Measurements from ENCODE around the gene CACHD1.
A peak's percentile ranks its signal among the peaks of the same experiment; 100 is the strongest.

CACHD1 gene

GRCh38 chr1:64466033-64466432, 3.9 kb upstream of the CACHD1 start:
- Histone ChIP-seq H2AFZ (ENCODE audit: low read depth, low read length) (no peak overlapping the region), H2BK5ac (ENCODE audit: low read depth, low read length, poor library complexity, severe bottlenecking) (no peak overlapping the region), H3K4me2 (ENCODE audit: low read length, poor library complexity, severe bottlenecking) (no peak overlapping the region), H2BK12ac (ENCODE audit: low read length in 2 of 2) (no peak overlapping the region), H4K8ac (ENCODE audit: low read length) (no peak overlapping the region), H3K27me3 (ENCODE audit: control insufficient read depth in 1 of 2, insufficient read depth in 1 of 2, low read length in 2 of 2) (peaks cover 10 to 12% of the 10 kb centered on the region in 2 experiments), H3K79me1 (replicated peaks; ENCODE audit: low read length, poor library complexity, severe bottlenecking) (peaks cover 4% of the 10 kb centered on the region), H3K23ac (ENCODE audit: low read length in 2 of 2) (no peak overlapping the region), H3K9me3 (ENCODE audit: control insufficient read depth, low read length) (no peaks in the 10 kb centered on the region), H3K36me3 (ENCODE audit: control insufficient read depth in 1 of 2, insufficient read depth in 2 of 2, low read depth in 1 of 2, low read length in 2 of 2) (no peaks in the 10 kb centered on the region), H3K27ac (ENCODE audit: low read length, poor library complexity, severe bottlenecking) (no peak overlapping the region), H3K9ac (ENCODE audit: low read length) (no peak overlapping the region), H3K14ac (ENCODE audit: low read length in 2 of 2) (no peak overlapping the region), H3K4ac (ENCODE audit: low read depth in 1 of 2, low read length in 2 of 2) (no peak overlapping the region), H3K4me1 (ENCODE audit: control insufficient read depth, insufficient read depth, low read depth, low read length) (peaks cover 8% of the 10 kb centered on the region), H2BK15ac (ENCODE audit: low read depth, poor library complexity, severe bottlenecking) (no peak overlapping the region), H2AK5ac (ENCODE audit: low read length, severe bottlenecking) (no peak overlapping the region), H3K4me3 (ENCODE audit: insufficient read depth in 1 of 2, low read depth in 1 of 2, low read length in 2 of 2) (no peak overlapping the region), H2BK120ac (ENCODE audit: low read depth, low read length) (no peak overlapping the region), H3K18ac (ENCODE audit: low read depth in 1 of 2, low read length in 2 of 2) (no peak overlapping the region), H4K91ac (ENCODE audit: low read length) (no peak overlapping the region)
- DNase-seq = no peak
- 96% methylated on average over 4 of the region's 7 CpGs for WGBS

DNA sequence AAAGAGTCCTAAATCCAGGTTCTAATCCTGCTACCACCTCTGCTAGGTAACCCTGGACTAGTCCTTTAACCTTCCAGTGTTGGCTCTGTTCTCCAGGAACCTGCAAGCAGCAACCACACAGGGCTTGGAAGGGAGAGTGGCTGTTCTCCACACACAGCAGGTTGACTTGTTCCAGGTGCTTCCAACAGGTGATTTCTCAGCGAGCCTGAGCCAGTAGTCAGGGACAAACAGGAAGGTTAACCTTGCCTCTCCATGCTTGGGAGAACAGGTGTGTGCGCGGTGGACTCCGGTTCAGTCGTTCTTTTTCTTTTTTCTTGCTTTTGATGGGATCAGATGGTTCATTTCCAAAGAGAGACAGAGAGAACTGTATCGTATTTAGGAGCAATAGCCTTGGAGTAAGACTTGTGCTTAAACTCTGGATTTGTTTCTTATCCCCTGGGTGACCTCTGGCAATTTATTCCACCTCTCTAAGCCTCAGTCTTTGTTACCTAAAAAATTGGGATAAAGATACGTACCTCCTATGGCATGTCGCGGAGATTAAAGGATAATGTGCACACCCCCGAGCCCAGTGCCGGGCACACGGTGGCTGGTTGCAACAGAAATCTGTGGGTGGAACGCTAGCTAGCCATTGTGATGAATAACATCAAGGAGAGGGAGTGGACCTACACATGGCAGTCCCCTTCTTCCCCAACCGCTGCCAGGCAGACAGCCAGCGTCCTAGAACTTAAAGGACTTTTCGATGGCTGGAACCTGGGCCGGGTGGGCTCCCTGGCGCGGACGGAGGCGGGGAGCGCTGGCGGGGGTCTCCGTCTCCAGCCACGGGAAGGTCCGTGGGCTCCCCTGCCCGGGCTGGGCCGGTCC, 583 bp upstream of the CACHD1 start:
- Histone ChIP-seq H3K4me1 (ENCODE audit: control insufficient read depth, insufficient read depth, low read depth, low read length) (peaks cover 12% of the 10 kb centered on the region), H4K8ac (ENCODE audit: low read length) (peak overlapping the region; percentile 82), H3K23ac (ENCODE audit: low read length in 2 of 2) (no peak overlapping the region), H2AFZ (ENCODE audit: low read depth, low read length) (peak overlapping the region; percentile 68), H3K27me3 (ENCODE audit: control insufficient read depth in 1 of 2, insufficient read depth in 1 of 2, low read length in 2 of 2) (peaks cover 10 to 12% of the 10 kb centered on the region in 2 experiments), H3K4me3 (ENCODE audit: insufficient read depth in 1 of 2, low read depth in 1 of 2, low read length in 2 of 2) (peak overlapping the region; percentile 76 to 93), H3K27ac (ENCODE audit: low read length, poor library complexity, severe bottlenecking) (no peak overlapping the region), H4K91ac (ENCODE audit: low read length) (no peak overlapping the region), H3K4me2 (ENCODE audit: low read length, poor library complexity, severe bottlenecking) (peak overlapping the region; percentile 99), H3K9me3 (ENCODE audit: control insufficient read depth, low read length) (no peaks in the 10 kb centered on the region), H3K9ac (ENCODE audit: low read length) (peak overlapping the region; percentile 84), H2BK15ac (ENCODE audit: low read depth, poor library complexity, severe bottlenecking) (peak overlapping the region; percentile 45), H3K14ac (ENCODE audit: low read length in 2 of 2) (peak overlapping the region in 1 of 2 experiments; percentile 26), H3K79me1 (replicated peaks; ENCODE audit: low read length, poor library complexity, severe bottlenecking) (peaks cover 23% of the 10 kb centered on the region), H2BK120ac (ENCODE audit: low read depth, low read length) (no peak overlapping the region), H3K4ac (ENCODE audit: low read depth in 1 of 2, low read length in 2 of 2) (peak overlapping the region in 1 of 2 experiments; percentile 19), H3K36me3 (ENCODE audit: control insufficient read depth in 1 of 2, insufficient read depth in 2 of 2, low read depth in 1 of 2, low read length in 2 of 2) (no peaks in the 10 kb centered on the region), H3K18ac (ENCODE audit: low read depth in 1 of 2, low read length in 2 of 2) (peak overlapping the region; percentile 44 to 63), H2BK5ac (ENCODE audit: low read depth, low read length, poor library complexity, severe bottlenecking) (no peak overlapping the region), H2BK12ac (ENCODE audit: low read length in 2 of 2) (peak overlapping the region in 1 of 2 experiments; percentile 19), H2AK5ac (ENCODE audit: low read length, severe bottlenecking) (no peak overlapping the region)
- no peak for DNase-seq
- WGBS = 10% methylated on average over 19 of the region's 28 CpGs

DNA sequence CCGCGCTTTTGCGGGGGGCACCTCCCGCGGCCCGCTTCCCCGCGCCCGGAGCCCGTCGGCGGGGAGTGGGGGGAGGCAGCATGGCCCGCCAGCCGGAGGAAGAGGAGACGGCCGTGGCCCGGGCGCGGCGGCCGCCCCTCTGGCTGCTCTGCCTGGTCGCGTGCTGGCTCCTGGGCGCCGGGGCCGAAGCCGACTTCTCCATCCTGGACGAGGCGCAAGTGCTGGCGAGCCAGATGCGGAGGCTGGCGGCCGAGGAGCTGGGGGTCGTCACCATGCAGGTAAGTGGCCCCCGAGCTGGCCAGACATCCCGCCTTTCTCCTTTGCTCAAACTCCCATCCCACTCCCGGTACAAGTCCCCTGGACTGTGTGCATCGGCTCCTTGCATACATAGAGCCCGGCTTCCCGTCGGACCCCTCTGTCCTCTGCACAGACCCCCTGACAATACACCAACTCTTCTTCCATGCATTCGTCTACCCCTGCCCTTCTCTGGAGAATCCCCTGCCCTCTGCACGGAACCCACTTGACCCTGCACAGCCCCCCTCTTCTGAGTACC, 812 bp downstream of the CACHD1 start:
- Histone ChIP-seq H3K9ac (ENCODE audit: low read length) (peak overlapping the region; percentile 84), H4K8ac (ENCODE audit: low read length) (peak overlapping the region; percentile 20), H3K23ac (ENCODE audit: low read length in 2 of 2) (peak overlapping the region; percentile 42 to 99), H2BK5ac (ENCODE audit: low read depth, low read length, poor library complexity, severe bottlenecking) (no peak overlapping the region), H3K4me2 (ENCODE audit: low read length, poor library complexity, severe bottlenecking) (peak overlapping the region; percentile 99), H2AK5ac (ENCODE audit: low read length, severe bottlenecking) (no peak overlapping the region), H3K14ac (ENCODE audit: low read length in 2 of 2) (peak overlapping the region; percentile 49 to 71), H4K91ac (ENCODE audit: low read length) (no peak overlapping the region), H3K4me1 (ENCODE audit: control insufficient read depth, insufficient read depth, low read depth, low read length) (peaks cover 15% of the 10 kb centered on the region), H3K4ac (ENCODE audit: low read depth in 1 of 2, low read length in 2 of 2) (peak overlapping the region in 1 of 2 experiments; percentile 49), H2AFZ (ENCODE audit: low read depth, low read length) (peak overlapping the region; percentile 82), H3K79me1 (replicated peaks; ENCODE audit: low read length, poor library complexity, severe bottlenecking) (peaks cover 24% of the 10 kb centered on the region), H3K9me3 (ENCODE audit: control insufficient read depth, low read length) (no peaks in the 10 kb centered on the region), H2BK120ac (ENCODE audit: low read depth, low read length) (peak overlapping the region; percentile 15), H2BK12ac (ENCODE audit: low read length in 2 of 2) (no peak overlapping the region), H3K18ac (ENCODE audit: low read depth in 1 of 2, low read length in 2 of 2) (peak overlapping the region in 1 of 2 experiments; percentile 62), H3K27ac (ENCODE audit: low read length, poor library complexity, severe bottlenecking) (no peak overlapping the region), H3K27me3 (ENCODE audit: control insufficient read depth in 1 of 2, insufficient read depth in 1 of 2, low read length in 2 of 2) (peaks cover 10 to 12% of the 10 kb centered on the region in 2 experiments), H3K36me3 (ENCODE audit: control insufficient read depth in 1 of 2, insufficient read depth in 2 of 2, low read depth in 1 of 2, low read length in 2 of 2) (no peaks in the 10 kb centered on the region), H2BK15ac (ENCODE audit: low read depth, poor library complexity, severe bottlenecking) (peak overlapping the region; percentile 41), H3K4me3 (ENCODE audit: insufficient read depth in 1 of 2, low read depth in 1 of 2, low read length in 2 of 2) (peak overlapping the region; percentile 76 to 93)
- WGBS = under 1% methylated on average over 40 of the region's 43 CpGs
- peak; percentile 46 for DNase-seq
